ENCODE measurements around the gene OSBPL1A.

OSBPL1A gene

GRCh38 chr18:24228667-24229041, 169.0 kb downstream of the OSBPL1A start:
- no peak for DNase-seq (ENCODE audit: low read depth in 2 of 3, low spot score in 2 of 3)

GRCh38 chr18:24227977-24228666, 169.5 kb downstream of the OSBPL1A start:
- DNase-seq (ENCODE audit: low read depth in 2 of 3, low spot score in 2 of 3) = no peak

- no peak for DNase-seq (ENCODE audit: low read depth in 2 of 3, low spot score in 2 of 3)
Observed at GRCh38 chr18:24220318-24220688, 177.3 kb downstream of the OSBPL1A start.

- DNase-seq (ENCODE audit: low read depth in 2 of 3, low spot score in 2 of 3) = no peak
Observed at GRCh38 chr18:24219561-24220317, 177.9 kb downstream of the OSBPL1A start.

GRCh38 chr18:24214913-24215312, 182.7 kb downstream of the OSBPL1A start:
- DNase-seq (ENCODE audit: low read depth in 2 of 3, low spot score in 2 of 3) = no peak

GRCh38 chr18:24214144-24214543, 183.5 kb downstream of the OSBPL1A start:
- DNase-seq (ENCODE audit: low read depth in 2 of 3, low spot score in 2 of 3) = no peak

GRCh38 chr18:24212939-24213338, 184.7 kb downstream of the OSBPL1A start:
- DNase-seq (ENCODE audit: low read depth in 2 of 3, low spot score in 2 of 3) = no peak

- DNase-seq (ENCODE audit: low read depth in 2 of 3, low spot score in 2 of 3) = no peak
Observed at GRCh38 chr18:24209558-24209957, 188.1 kb downstream of the OSBPL1A start.

- DNase-seq (ENCODE audit: low read depth in 2 of 3, low spot score in 2 of 3) = no peak
Observed at GRCh38 chr18:24208270-24209035, 189.2 kb downstream of the OSBPL1A start.

- DNase-seq (ENCODE audit: low read depth in 2 of 3, low spot score in 2 of 3) = no peak
Observed at GRCh38 chr18:24204904-24205303, 192.7 kb downstream of the OSBPL1A start.

- no peak for DNase-seq (ENCODE audit: low read depth in 2 of 3, low spot score in 2 of 3)
Observed at GRCh38 chr18:24201699-24202687, 195.6 kb downstream of the OSBPL1A start.

- no peak for DNase-seq (ENCODE audit: low read depth in 2 of 3, low spot score in 2 of 3)
Observed at GRCh38 chr18:24200494-24201290, 196.9 kb downstream of the OSBPL1A start.

- DNase-seq (ENCODE audit: low read depth in 2 of 3, low spot score in 2 of 3) = no peak
Observed at GRCh38 chr18:24199372-24199962, 198.2 kb downstream of the OSBPL1A start.

- no peak for DNase-seq (ENCODE audit: low read depth in 2 of 3, low spot score in 2 of 3)
Observed at GRCh38 chr18:24198461-24198860, 199.2 kb downstream of the OSBPL1A start.

GRCh38 chr18:24197412-24197811, 200.2 kb downstream of the OSBPL1A start:
- DNase-seq (ENCODE audit: low read depth in 2 of 3, low spot score in 2 of 3) = no peak

GRCh38 chr18:24196764-24197163, 200.9 kb downstream of the OSBPL1A start:
- DNase-seq (ENCODE audit: low read depth in 2 of 3, low spot score in 2 of 3) = no peak

GRCh38 chr18:24195296-24196053, 202.1 kb downstream of the OSBPL1A start:
- DNase-seq (ENCODE audit: low read depth in 2 of 3, low spot score in 2 of 3) = no peak

GRCh38 chr18:24190590-24190989, 207.0 kb downstream of the OSBPL1A start:
- DNase-seq (ENCODE audit: low read depth in 2 of 3, low spot score in 2 of 3) = no peak
